ENCODE data around the gene EXT2. TPM values are rescaled to one million over a fixed set of nuclear protein-coding genes. Genes with fewer than 3 reads are reported as not detected.

EXT2 gene
- total RNA-seq, 4 donors from 2014 or later, result 52.6 to 116 (median 81.3) TPM

DNA sequence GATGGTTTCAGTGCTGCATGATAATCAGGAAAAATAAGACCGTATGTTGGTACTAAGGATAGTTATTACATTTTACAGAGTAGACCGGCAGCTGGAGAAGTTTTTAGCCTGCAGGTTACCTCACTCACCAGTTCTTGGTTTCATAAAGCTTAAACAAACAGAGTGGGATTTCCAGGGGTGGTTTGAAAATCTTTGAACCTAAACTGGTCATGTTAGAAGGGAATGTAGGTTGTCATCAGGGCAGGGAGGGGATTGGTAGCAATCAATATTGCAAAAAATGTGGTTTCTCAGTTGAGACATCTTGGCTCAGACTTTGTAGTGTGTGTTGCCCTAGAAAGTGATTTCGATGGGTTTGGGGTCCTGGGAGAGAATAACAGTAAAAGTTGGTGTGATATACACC lies 17.5 kb downstream of the EXT2 start:
- no peaks in the 10 kb centered on the region for H3K36me3 ChIP-seq
- H3K27me3 ChIP-seq, result no peaks in the 10 kb centered on the region
- intact Hi-C loops (cut with DNase I; ENCODE audit: low total_unique reads), result loop anchor here (10.0 kb wide), 1 partner anchor 432 kb away; no protein-coding TSS in a partner anchor
- H3K9me3 ChIP-seq, result no peaks in the 10 kb centered on the region
- no peak for TF ChIP-seq POLR2A (IDR thresholded peaks at IDR 0.05)
- TF ChIP-seq, protein P1, sequence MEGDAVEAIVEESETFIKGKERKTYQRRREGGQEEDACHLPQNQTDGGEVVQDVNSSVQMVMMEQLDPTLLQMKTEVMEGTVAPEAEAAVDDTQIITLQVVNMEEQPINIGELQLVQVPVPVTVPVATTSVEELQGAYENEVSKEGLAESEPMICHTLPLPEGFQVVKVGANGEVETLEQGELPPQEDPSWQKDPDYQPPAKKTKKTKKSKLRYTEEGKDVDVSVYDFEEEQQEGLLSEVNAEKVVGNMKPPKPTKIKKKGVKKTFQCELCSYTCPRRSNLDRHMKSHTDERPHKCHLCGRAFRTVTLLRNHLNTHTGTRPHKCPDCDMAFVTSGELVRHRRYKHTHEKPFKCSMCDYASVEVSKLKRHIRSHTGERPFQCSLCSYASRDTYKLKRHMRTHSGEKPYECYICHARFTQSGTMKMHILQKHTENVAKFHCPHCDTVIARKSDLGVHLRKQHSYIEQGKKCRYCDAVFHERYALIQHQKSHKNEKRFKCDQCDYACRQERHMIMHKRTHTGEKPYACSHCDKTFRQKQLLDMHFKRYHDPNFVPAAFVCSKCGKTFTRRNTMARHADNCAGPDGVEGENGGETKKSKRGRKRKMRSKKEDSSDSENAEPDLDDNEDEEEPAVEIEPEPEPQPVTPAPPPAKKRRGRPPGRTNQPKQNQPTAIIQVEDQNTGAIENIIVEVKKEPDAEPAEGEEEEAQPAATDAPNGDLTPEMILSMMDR (IDR thresholded peaks at IDR 0.05), result no peak
- DNase-seq, result no peak
- H3K4me3 ChIP-seq, result no peak overlapping the region
- H3K4me1 ChIP-seq, result no peaks in the 10 kb centered on the region
- H3K27ac ChIP-seq, result no peak overlapping the region

- Histone ChIP-seq H3K4me1 (no peaks in the 10 kb centered on the region), H3K4me3 (no peak overlapping the region), H3K9me3 (no peaks in the 10 kb centered on the region), H3K27ac (no peak overlapping the region), H3K27me3 (no peaks in the 10 kb centered on the region), H3K36me3 (no peaks in the 10 kb centered on the region)
- intact Hi-C loops (cut with DNase I; ENCODE audit: low total_unique reads), result loop anchor here (10.0 kb wide), 1 partner anchor 431 kb away; no protein-coding TSS in a partner anchor
- no peak for DNase-seq
- TF ChIP-seq, protein P1 (IDR thresholded peaks at IDR 0.05), result no peak
- TF ChIP-seq POLR2A (IDR thresholded peaks at IDR 0.05), result no peak
Measured at GRCh38 chr11:44113572-44113971, 18.1 kb downstream of the EXT2 start.

DNA sequence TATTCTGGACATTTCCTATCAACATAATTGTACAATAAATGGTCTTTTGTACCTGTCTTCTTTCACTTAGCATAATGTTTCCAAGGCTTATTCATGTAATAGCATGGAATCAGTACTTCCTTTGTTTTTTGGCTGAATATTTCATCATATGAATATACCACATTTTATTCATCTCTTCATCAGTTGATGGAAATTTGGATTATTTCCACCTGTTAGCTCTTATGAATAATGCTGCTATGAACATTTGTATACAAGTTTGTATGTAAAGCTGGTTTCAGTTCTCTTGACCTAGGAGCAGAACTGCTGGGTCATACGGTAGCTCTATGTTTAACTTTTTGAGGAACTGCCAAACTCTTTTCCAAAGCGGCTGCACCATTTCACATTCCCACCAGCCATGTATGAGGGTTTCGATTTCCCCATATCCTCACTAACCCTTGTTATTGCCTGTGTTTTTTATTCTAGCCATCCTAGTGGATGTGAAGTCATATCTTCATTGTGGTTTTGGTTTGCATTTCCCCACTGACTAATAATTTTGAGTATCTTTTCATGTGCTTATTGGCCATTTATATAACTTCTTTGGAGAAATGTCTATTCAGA lies 20.9 kb downstream of the EXT2 start:
- no peak for DNase-seq
- no peak overlapping the region for H3K27ac ChIP-seq
- TF ChIP-seq, protein P1 (IDR thresholded peaks at IDR 0.05), result no peak
- intact Hi-C loops (cut with DNase I; ENCODE audit: low total_unique reads), result loop anchor here (10.0 kb wide), 1 partner anchor 428 kb away; no protein-coding TSS in a partner anchor
- H3K9me3 ChIP-seq, result no peaks in the 10 kb centered on the region
- H3K27me3 ChIP-seq, result no peaks in the 10 kb centered on the region
- no peaks in the 10 kb centered on the region for H3K4me1 ChIP-seq
- H3K4me3 ChIP-seq, result no peak overlapping the region
- no peaks in the 10 kb centered on the region for H3K36me3 ChIP-seq

DNA sequence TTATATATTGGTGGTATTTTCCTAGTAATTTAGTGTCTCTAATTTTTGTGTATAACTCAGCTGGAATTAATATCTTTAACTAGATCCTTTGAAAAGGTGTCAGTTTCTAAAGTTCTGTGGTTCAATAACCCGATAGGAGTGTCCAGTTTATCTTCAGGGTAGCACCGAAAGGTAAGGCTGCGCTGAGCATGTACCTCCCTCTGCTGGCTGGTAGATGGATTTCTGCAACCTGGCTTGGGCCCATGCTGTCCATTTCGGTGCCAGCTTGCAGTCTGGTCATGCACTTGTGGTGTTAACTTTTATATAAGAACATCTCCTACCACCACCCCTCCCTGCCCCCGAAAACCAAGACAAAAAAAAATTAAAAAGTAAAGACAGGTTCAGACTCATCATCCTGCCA lies 24.7 kb downstream of the EXT2 start:
- no peak for DNase-seq
- TF ChIP-seq, protein P1 (IDR thresholded peaks at IDR 0.05), result peak in 1 of 4 experiments; percentile 17
- no peak for TF ChIP-seq POLR2A (IDR thresholded peaks at IDR 0.05)
- H3K4me1 ChIP-seq, result no peaks in the 10 kb centered on the region
- H3K4me3 ChIP-seq, result no peak overlapping the region
- intact Hi-C loops (cut with DNase I; ENCODE audit: low total_unique reads), result no loop called here
- H3K27me3 ChIP-seq, result no peaks in the 10 kb centered on the region
- H3K36me3 ChIP-seq, result no peaks in the 10 kb centered on the region
- no peak overlapping the region for H3K27ac ChIP-seq
- no peaks in the 10 kb centered on the region for H3K9me3 ChIP-seq

DNA sequence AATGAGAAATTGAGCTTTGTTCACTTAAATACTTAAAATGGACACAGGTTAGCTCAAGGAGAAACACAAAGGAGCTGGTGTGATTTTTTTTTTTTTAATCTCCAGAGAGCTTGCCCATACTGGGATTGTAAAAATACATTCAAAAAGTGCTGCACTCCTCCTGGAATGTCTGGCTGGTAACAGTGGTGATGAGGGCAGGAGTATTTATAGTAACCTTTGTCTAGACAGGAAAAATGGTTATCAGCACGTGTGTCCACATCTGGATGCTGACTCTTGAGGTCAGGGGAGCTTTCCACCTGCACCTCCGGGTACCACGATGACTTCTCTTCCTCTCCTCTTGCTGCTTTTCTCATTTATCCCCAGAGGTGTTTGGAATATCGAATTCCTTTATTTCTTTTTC lies 30.1 kb downstream of the EXT2 start:
- intact Hi-C loops (cut with DNase I; ENCODE audit: low total_unique reads), result no loop called here
- H3K27ac ChIP-seq, result no peak overlapping the region
- H3K36me3 ChIP-seq, result no peaks in the 10 kb centered on the region
- no peak for DNase-seq
- no peaks in the 10 kb centered on the region for H3K4me1 ChIP-seq
- H3K27me3 ChIP-seq, result no peaks in the 10 kb centered on the region
- no peaks in the 10 kb centered on the region for H3K9me3 ChIP-seq
- H3K4me3 ChIP-seq, result no peak overlapping the region
- no peak for TF ChIP-seq POLR2A (IDR thresholded peaks at IDR 0.05)
- TF ChIP-seq, protein P1 (IDR thresholded peaks at IDR 0.05), result no peak
